GM11168 (cell line): ENCODE data around the gene PHACTR3.

Experiments
- in situ Hi-C: fragments of 300-500 bp; cut with MboI; formaldehyde crosslinking; loops from one replicate; pipeline ENCODE4 v1.12.0; 2022; ENCODE audit warnings: low sequenced_read_pairs; ENCODE audit not compliant: unreplicated experiment

The PHACTR3 gene

GRCh38 chr20:59805786-59806577 is 201.6 kb downstream of the PHACTR3 start:
- in situ Hi-C loops = no loop called here

DNA sequence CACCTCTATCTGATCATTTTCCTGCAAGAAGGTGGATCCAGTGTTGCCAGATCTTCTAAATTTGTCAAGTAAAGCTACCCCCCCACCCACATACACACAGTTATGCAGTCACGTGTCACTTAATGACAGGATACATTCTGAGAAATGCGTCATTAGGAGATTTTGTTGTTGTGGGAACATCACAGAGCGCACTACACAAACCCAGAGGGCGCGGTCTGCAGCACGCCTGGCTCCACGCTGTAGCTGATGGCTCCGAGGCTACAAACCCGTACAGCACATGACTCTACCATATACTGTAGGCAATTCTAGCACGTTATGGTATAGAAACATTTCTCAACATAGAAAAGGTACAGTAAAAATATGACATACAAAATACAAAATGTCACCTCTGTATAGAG is 202.2 kb downstream of the PHACTR3 start:
- in situ Hi-C loops = no loop called here

- in situ Hi-C loops = no loop called here
Measured at GRCh38 chr20:59807909-59808728, 203.8 kb downstream of the PHACTR3 start.

GRCh38 chr20:59808729-59809381 is 204.5 kb downstream of the PHACTR3 start:
- in situ Hi-C loops = no loop called here

DNA sequence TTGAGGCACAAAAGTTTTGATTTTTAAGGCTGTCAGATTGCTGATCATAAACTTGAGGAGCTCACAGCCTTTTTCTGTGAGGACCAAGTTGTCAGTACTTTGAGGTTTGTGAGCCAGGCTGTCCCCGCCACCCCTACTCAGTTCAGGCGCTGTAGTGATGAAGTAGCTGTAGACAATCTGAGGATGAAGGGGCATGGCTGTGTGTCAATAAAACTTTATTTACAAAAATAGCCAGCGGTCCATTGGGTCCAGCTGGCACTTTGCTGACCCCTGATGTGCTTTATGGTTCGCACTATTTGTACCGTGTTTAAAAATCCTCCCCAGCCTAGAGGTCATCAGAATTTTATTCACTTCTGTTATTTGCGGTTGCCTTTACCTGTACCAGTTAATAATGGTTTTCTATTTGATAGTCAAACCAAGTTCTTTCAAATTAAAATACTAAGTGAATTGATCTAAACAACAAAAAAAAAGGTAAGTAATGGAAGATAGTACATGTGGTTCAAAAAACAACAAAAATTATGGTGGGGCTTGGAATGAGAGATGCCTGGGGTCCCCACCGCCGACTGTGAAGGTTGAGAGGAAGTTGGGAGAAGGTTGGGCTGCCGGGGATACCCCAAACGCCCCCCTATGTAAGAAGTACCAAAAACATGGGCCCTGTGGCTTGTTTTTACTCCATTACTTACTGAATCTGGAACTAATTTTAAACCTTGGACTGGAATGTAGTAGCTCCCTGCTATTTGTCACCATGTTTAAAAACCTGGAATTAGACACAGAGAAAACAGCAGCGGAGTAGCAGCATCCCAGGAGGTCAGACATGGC is 205.5 kb downstream of the PHACTR3 start:
- in situ Hi-C loops = no loop called here

GRCh38 chr20:59810449-59811187 is 206.3 kb downstream of the PHACTR3 start:
- in situ Hi-C loops = no loop called here

DNA sequence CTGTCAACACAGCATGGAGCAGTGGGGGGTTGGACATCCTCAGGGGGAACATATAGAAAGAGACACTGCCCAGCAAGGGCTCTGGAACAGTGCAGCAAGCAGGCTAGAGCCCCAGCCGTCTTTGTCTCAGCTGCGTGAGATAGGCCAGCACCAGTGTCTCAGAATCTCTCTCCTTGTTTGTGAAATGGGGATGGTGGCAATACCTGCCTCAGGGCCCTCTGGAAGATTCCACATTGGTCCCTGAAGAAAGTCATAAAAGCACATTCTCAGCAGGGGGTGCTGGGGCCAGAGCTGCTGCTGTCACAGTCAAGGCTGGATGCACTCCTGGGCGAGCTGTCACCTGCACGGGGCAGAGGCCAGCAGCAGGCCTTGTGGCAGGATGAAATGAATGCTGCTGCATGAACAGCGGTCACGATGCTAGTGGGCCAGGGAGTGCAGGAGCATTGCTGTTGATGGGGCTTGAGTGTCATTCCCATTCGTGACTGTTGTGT is 207.4 kb downstream of the PHACTR3 start:
- in situ Hi-C loops = no loop called here

DNA sequence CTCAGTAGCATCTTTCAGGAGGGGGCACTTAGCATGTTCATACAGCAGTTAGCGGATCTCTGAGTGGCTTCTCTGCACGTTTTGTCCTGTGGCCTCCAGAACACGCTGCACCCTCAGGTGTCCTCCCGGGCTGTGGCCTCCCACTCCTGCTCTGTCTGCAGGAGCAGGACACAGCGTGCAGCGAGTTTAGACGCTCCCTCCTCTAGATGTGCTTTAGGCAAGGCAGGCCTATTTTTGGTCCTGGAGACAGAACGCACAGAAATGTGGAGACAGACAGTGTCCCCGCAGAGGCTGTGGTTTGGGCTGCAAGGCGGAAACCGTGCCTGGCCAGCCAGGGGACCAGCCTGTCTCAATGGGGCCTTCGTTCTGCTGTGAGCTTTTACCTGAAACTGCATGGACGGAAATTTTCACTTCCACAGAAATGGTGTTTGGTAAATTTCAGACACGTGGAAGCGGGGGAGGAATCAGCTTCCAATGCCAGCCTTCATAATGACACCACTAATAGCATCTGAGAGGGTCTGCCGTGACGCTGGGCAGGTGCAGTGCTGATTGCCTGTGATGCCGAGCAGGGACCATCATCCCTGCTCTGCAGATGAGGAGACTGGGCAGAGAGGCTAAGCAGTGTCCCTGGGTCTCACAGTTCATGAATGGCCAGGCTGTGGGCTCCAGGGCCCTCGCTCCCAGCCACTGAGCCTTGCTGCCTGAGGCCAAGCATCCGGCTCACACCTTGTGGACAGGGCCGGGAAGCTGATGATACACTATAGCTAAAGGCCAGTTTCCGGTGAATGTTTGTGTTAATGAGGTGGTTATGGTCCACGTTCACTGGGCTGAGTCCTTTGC is 208.2 kb downstream of the PHACTR3 start:
- in situ Hi-C loops = no loop called here

GRCh38 chr20:59813126-59813947 is 209.0 kb downstream of the PHACTR3 start:
- in situ Hi-C loops = no loop called here

- in situ Hi-C loops = no loop called here
Measured at GRCh38 chr20:59813948-59814839, 209.9 kb downstream of the PHACTR3 start.

- in situ Hi-C loops = no loop called here
Measured at GRCh38 chr20:59814840-59815340, 210.6 kb downstream of the PHACTR3 start.

GRCh38 chr20:59816146-59816738 is 211.9 kb downstream of the PHACTR3 start:
- in situ Hi-C loops = no loop called here

DNA sequence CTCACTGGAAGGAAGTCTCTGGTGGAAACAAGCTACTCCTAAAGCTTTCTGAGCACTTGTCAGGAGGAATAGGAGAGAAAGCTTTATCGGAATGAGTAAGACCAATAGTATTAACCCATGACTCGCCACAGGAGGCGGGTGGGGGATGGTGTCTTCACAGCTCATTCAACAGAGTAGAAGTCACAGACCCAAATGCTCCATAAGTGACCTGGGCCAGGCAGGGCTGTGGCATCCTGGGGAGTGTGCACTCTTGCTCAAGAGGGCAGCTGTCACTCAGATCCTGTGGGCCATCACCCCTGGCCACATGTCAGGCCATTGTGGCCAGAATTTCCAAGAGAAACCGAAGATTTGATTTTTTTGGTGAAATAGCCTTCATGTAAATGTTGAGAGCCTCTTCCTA is 213.1 kb downstream of the PHACTR3 start:
- in situ Hi-C loops = no loop called here

DNA sequence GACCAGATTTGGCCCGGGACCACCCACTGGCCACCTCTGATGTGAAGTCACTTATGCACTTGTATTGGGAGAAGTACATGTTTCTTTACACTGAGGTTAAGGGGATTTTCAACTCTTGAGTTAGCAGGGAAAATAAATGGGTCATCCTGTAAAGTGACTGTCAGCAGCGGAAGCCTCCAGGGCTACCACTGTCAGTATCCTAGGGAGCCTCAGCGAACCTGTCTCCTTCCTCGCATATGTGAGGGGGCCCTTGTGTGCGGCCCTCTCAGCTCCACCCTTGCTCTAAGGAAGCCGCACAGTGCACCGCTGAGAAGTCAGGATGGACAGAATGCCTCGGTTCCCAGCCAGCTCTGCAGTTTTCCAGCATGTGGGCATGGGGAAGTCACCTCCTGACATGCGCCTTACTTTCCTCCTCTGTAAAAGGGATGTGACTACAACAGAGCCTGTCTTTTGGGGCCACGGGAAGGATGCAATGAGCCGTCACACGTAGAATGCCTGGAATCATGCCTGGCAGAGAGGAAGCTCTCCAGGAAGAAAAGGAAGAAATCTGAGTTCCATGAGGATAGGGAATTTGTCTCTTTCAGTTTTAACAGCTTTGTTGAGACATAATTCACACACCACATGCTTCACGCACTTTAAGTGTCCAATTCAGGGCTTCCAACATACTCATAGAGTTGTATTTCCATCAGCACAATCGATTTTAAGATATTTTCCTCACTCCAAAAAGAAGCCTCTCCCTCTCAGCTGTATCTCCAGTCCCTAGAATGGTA is 213.7 kb downstream of the PHACTR3 start:
- in situ Hi-C loops = no loop called here

DNA sequence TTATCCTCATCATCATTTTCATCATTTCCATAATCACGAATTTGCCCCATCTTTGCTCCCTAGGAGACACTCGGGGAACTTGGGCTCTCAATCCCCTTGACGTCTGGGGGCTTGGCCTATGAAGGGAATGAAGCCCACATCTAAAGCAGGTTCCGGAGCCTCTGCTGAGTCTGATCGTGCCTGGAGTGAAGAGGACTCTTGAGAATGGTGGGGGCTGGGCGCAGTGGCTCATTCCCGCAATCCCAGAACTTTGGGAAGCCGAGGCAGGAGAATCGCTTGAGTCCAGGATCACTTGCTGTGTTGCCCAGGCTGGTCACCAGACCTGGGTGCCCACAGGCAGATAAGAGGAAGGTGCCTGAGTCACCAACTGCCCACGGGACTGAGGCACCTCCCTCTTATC is 214.6 kb downstream of the PHACTR3 start:
- in situ Hi-C loops = no loop called here
